ENCODE results near the gene ELL3.

ELL3 gene

DNA sequence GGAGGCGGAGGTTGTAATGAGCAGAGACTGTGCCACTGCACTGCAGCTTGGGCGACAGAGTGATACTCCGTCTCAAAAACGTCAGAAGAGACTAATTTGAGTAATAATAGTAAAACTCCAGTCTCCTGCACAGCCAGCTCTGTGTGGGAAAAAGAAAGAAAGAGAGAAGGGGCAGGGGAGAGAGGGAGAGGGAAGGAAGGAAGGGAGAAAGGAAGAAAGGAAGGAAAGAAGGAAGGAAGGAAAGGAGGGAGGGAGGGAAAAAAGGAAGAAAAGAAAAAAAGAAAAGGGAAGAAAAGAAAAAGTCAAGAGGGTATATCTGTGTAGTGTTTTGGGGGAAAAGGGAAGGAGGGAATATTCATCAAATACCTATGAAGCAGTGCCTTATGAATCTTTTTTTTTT, 53.6 kb downstream of the ELL3 start:
- no peak for DNase-seq (ENCODE audit: low spot score)
